HEK293 (cell line): Measurements from ENCODE around the gene SH2D4B.
"Not testable (repeated sequence)": the region's sequence is repeated elsewhere in the genome, so short reads cannot be mapped to it uniquely, and the experiment has no call there.

Experiments
- CTCF ChIA-PET: fragments of 350-600 bp; formaldehyde crosslinking; extraction: SDS; loops from one replicate; lab custom pipeline; 2021; ENCODE audit warnings: antibody characterized with exemption; lab: Yijun Ruan, JAX
- POLR2A ChIA-PET: fragments of 300-600 bp; formaldehyde crosslinking; extraction: SDS; loops from one replicate; lab custom pipeline; 2020; ENCODE audit warnings: antibody characterized with exemption, inconsistent platforms; lab: Yijun Ruan, JAX
- H3K27ac ChIP-seq: fragments of 200-500 bp; sonication (Bioruptor generic); 2 replicates; pipeline ENCODE4 v1.5.1; 2014; ENCODE audit warnings: low read depth, low read length, control low read depth, inconsistent platforms; ENCODE audit errors: extremely low read depth
- H3K36me3 ChIP-seq, 2 experiments: fragments of 200-500 bp in 1 of 2; sonication (Bioruptor generic) in 1 of 2; 1 replicate in 1 of 2; 2 replicates in 1 of 2; pipeline ENCODE4 v1.5.1; 2014 to 2017; ENCODE audit warnings: inconsistent platforms in 2 of 2, low read length in 2 of 2; ENCODE audit not compliant: control insufficient read depth in 2 of 2, insufficient read depth in 1 of 2
- H3K4me1 ChIP-seq: fragments of 200-500 bp; sonication (Bioruptor generic); 2 replicates; pipeline ENCODE4 v1.5.1; 2014; ENCODE audit warnings: mild to moderate bottlenecking, low read length, inconsistent platforms; ENCODE audit not compliant: control insufficient read depth, insufficient read depth
- H3K4me3 ChIP-seq: 2 replicates; pipeline ENCODE4 v1.5.1; 2011; ENCODE audit warnings: low read depth, mild to moderate bottlenecking, control low read depth, low read length, moderate library complexity
- H3K9me3 ChIP-seq: fragments of 200-500 bp; sonication (Bioruptor generic); 2 replicates; pipeline ENCODE4 v1.5.1; 2014; ENCODE audit warnings: low read depth, low read length, inconsistent platforms; ENCODE audit not compliant: control insufficient read depth, insufficient read depth
- BCL11B ChIP-seq: fragments of 450-650 bp; formaldehyde crosslinking; IDR thresholded peaks from 2 replicates; pipeline ENCODE4 v1.5.1; 2016; ENCODE audit warnings: low read depth, missing biosample characterization, missing genetic modification characterization
- FEZF1 ChIP-seq: fragments of 450-650 bp; formaldehyde crosslinking; IDR thresholded peaks from 2 replicates; pipeline ENCODE4 v1.5.1; 2016; ENCODE audit warnings: missing biosample characterization, missing genetic modification characterization
- OVOL3 ChIP-seq: fragments of 450-650 bp; formaldehyde crosslinking; IDR thresholded peaks from 2 replicates; pipeline ENCODE4 v1.5.1; 2016; ENCODE audit warnings: missing biosample characterization, missing genetic modification characterization
- ZBTB20 ChIP-seq: fragments of 450-650 bp; formaldehyde crosslinking; IDR thresholded peaks from 2 replicates; pipeline ENCODE4 v1.5.1; 2016; ENCODE audit warnings: missing biosample characterization, missing genetic modification characterization
- ZBTB49 ChIP-seq: fragments of 450-650 bp; formaldehyde crosslinking; IDR thresholded peaks from 2 replicates; pipeline ENCODE4 v1.5.1; 2016; ENCODE audit warnings: missing biosample characterization, missing genetic modification characterization, low read depth
- ZNF214 ChIP-seq: fragments of 450-650 bp; formaldehyde crosslinking; IDR thresholded peaks from 2 replicates; pipeline ENCODE4 v1.5.1; 2017; ENCODE audit warnings: missing biosample characterization, mild to moderate bottlenecking, missing genetic modification characterization, borderline replicate concordance
- ZNF324 ChIP-seq: fragments of 450-650 bp; formaldehyde crosslinking; IDR thresholded peaks from 2 replicates; pipeline ENCODE4 v1.5.1; 2016; ENCODE audit warnings: missing biosample characterization, missing genetic modification characterization
- ZNF341 ChIP-seq: fragments of 450-650 bp; formaldehyde crosslinking; IDR thresholded peaks from 2 replicates; pipeline ENCODE4; 2016; ENCODE audit warnings: low read depth, missing biosample characterization, missing genetic modification characterization
- ZNF423 ChIP-seq: fragments of 450-650 bp; formaldehyde crosslinking; IDR thresholded peaks from 2 replicates; pipeline ENCODE4 v1.5.1; 2016; ENCODE audit warnings: missing biosample characterization, missing genetic modification characterization
- ZNF549 ChIP-seq: fragments of 450-650 bp; IDR thresholded peaks from 2 replicates; pipeline ENCODE4 v1.5.1; 2018; ENCODE audit warnings: missing biosample characterization, missing genetic modification characterization, mild to moderate bottlenecking, inconsistent platforms, moderate library complexity
- ZNF558 ChIP-seq: fragments of 450-650 bp; formaldehyde crosslinking; IDR thresholded peaks from 2 replicates; pipeline ENCODE4 v1.5.1; 2016; ENCODE audit warnings: missing biosample characterization, missing genetic modification characterization
- ZNF585B ChIP-seq: fragments of 450-650 bp; formaldehyde crosslinking; IDR thresholded peaks from 2 replicates; pipeline ENCODE4 v1.5.1; 2016; ENCODE audit warnings: missing biosample characterization, missing genetic modification characterization
- ZNF624 ChIP-seq: fragments of 450-650 bp; formaldehyde crosslinking; IDR thresholded peaks from 2 replicates; pipeline ENCODE4 v1.5.1; 2017; ENCODE audit warnings: missing biosample characterization, missing genetic modification characterization
- ZNF670 ChIP-seq: fragments of 450-650 bp; formaldehyde crosslinking; IDR thresholded peaks from 2 replicates; pipeline ENCODE4 v1.5.1; 2016; ENCODE audit warnings: missing biosample characterization, missing genetic modification characterization, low read depth
- ZNF76 ChIP-seq: fragments of 450-650 bp; formaldehyde crosslinking; IDR thresholded peaks from 2 replicates; pipeline ENCODE4; 2016; ENCODE audit warnings: low read depth, missing biosample characterization, missing genetic modification characterization, borderline replicate concordance
- TF ChIP-seq, protein P1 (sequence below): sonication (generic); formaldehyde crosslinking; IDR thresholded peaks from 2 replicates; pipeline ENCODE4 v1.8.1; 2022; ENCODE audit warnings: mild to moderate bottlenecking, moderate library complexity, missing genetic modification reagents
- TF ChIP-seq, protein P2 (sequence below): fragments of 450-650 bp; formaldehyde crosslinking; IDR thresholded peaks from 2 replicates; pipeline ENCODE4 v1.5.1; 2016; ENCODE audit warnings: missing biosample characterization, missing genetic modification characterization

The SH2D4B gene

DNA sequence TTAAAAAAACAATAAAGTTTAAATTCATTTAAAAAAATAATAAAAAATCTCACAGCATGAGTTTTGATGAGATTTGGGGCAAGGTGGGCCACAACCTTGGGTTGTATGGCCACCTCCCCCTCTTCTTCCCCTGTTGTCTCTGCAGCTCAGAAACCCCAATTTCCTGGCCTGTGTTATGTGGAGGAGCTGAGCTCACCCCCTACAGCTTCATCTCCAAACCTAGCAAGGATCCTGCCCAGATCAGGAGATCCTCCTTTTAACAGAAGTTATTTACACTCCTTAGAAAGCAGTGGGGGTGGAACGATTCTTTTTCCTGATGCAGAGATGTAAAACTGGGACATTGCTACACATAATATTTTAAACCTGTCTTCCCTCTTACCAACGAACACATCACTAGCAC is 6.9 kb upstream of the SH2D4B start:
- no peak overlapping the region for H3K4me3 ChIP-seq
- H3K36me3 ChIP-seq = no peaks in the 10 kb centered on the region
- ChIA-PET CTCF (no interaction called here), POLR2A (no interaction called here)
- H3K27ac ChIP-seq = no peak overlapping the region
- H3K9me3 ChIP-seq = no peaks in the 10 kb centered on the region
- no peaks in the 10 kb centered on the region for H3K4me1 ChIP-seq
- TF ChIP-seq FEZF1 (tag by site-specific recombination) (no peak), ZBTB49 (tag by site-specific recombination) (no peak), ZNF624 (no peak), OVOL3 (tag by site-specific recombination) (no peak), ZBTB20 (tag by site-specific recombination) (no peak), ZNF341 (tag by site-specific recombination) (no peak), ZNF76 (tag by site-specific recombination) (no peak), ZNF549 (tag by site-specific recombination) (no peak), ZNF214 (tag by site-specific recombination) (no peak)

DNA sequence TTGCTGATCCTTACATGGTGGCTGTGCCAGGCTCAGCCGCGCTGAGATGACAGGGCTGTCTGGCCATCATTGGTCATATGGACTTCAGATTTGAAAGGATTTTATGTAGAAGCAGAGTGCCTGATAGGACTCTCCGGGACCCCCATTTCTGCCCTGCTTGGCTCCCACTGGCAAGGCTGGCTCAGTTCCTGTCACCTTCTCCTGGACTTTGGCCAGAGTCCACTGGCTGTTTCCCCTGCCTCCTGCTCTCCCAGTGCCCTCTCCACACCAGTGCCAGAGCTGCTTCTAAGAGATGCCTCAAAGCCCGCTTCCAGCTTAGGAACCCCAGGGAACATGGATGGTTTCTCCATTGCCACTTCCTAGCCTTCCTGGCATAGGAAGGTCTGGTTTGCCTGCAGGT is 5.1 kb upstream of the SH2D4B start:
- ChIA-PET CTCF (interaction anchor here (1.0 to 1.9 kb wide), 2 partner anchors 27 to 88 kb away, joined by 3 to 4 read pairs; no protein-coding TSS in a partner anchor), POLR2A (no interaction called here)
- Histone ChIP-seq H3K9me3 (no peaks in the 10 kb centered on the region), H3K4me3 (no peak overlapping the region), H3K27ac (no peak overlapping the region), H3K4me1 (no peaks in the 10 kb centered on the region), H3K36me3 (no peaks in the 10 kb centered on the region)
- TF ChIP-seq, protein P1, sequence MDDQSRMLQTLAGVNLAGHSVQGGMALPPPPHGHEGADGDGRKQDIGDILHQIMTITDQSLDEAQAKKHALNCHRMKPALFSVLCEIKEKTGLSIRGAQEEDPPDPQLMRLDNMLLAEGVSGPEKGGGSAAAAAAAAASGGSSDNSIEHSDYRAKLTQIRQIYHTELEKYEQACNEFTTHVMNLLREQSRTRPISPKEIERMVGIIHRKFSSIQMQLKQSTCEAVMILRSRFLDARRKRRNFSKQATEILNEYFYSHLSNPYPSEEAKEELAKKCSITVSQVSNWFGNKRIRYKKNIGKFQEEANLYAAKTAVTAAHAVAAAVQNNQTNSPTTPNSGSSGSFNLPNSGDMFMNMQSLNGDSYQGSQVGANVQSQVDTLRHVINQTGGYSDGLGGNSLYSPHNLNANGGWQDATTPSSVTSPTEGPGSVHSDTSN (CRISPR knock-in tag) = no peak
- TF ChIP-seq BCL11B (tag by site-specific recombination) (no peak), ZNF423 (tag by site-specific recombination) (no peak), ZNF670 (no peak), ZNF624 (no peak), ZNF558 (tag by site-specific recombination) (no peak), ZNF585B (tag by site-specific recombination) (no peak), ZNF324 (no peak), FEZF1 (tag by site-specific recombination) (no peak)
- TF ChIP-seq, protein P2, sequence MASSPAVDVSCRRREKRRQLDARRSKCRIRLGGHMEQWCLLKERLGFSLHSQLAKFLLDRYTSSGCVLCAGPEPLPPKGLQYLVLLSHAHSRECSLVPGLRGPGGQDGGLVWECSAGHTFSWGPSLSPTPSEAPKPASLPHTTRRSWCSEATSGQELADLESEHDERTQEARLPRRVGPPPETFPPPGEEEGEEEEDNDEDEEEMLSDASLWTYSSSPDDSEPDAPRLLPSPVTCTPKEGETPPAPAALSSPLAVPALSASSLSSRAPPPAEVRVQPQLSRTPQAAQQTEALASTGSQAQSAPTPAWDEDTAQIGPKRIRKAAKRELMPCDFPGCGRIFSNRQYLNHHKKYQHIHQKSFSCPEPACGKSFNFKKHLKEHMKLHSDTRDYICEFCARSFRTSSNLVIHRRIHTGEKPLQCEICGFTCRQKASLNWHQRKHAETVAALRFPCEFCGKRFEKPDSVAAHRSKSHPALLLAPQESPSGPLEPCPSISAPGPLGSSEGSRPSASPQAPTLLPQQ (tag by site-specific recombination) = no peak

DNA sequence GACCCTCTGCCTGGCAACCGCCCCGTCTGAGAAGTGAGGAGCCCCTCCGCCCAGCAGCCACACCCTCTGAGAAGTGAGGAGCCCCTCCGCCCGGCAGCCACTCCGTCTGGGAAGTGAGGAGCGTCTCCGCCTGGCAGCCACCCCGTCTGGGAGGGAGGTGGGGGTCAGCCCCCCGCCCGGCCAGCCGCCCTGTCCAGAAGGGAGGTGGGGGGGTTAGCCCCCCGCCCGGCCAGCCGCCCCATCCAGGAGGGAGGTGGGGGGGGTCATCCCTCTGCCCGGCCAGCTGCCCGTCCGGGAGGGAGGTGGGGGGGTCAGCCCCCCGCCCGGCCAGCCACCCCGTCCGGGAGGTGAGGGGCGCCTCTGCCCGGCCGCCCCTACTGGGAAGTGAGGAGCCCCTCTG is 3.6 kb upstream of the SH2D4B start:
- H3K4me3 ChIP-seq, H3K4me1 ChIP-seq, H3K27ac ChIP-seq, H3K9me3 ChIP-seq, CTCF ChIA-PET, POLR2A ChIA-PET, H3K36me3 ChIP-seq: not testable (repeated sequence)

DNA sequence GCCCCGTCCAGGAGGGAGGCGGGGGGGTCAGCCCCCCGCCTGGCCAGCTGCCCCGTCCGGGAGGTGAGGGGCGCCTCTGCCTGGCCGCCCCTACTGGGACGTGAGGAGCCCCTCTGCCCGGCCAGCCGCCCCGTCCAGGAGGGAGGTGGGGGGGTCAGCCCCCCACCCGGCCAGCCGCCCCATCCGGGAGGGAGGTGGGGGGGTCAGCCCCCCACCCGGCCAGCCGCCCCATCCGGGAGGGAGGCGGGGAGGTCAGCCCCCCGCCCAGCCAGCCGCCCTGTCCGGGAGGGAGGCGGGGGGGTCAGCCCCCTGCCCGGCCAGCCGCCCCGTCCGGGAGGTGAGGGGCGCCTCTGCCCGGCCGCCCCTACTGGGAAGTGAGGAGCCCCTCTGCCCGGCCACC is 3.1 kb upstream of the SH2D4B start:
- H3K9me3 ChIP-seq, H3K4me1 ChIP-seq, H3K27ac ChIP-seq, CTCF ChIA-PET, POLR2A ChIA-PET, H3K4me3 ChIP-seq, H3K36me3 ChIP-seq: not testable (repeated sequence)
